HepG2 (cell line): ENCODE results near the gene ADCYAP1. TPM values are rescaled to one million over a fixed set of nuclear protein-coding genes. Genes with fewer than 3 reads are reported as not detected.

Experiments
- MAFF ChIP-seq: IDR thresholded peaks from 2 replicates; pipeline ENCODE4 v1.6.1; 2011; ENCODE audit warnings: low read depth, low read length, improper control_type of control experiment
- MTA3 ChIP-seq: sonication (generic); formaldehyde crosslinking; IDR thresholded peaks from 2 replicates; pipeline ENCODE4 v1.4.0; 2020; ENCODE audit warnings: missing genetic modification reagents
- RARA ChIP-seq: IDR thresholded peaks from 2 replicates; pipeline ENCODE4 v1.6.1; 2016; ENCODE audit warnings: missing genetic modification reagents, missing compliant biosample characterization
- ZEB1 ChIP-seq: IDR thresholded peaks from 2 replicates; pipeline ENCODE4 v1.6.1; 2012; ENCODE audit warnings: mild to moderate bottlenecking, low read depth, inconsistent platforms; ENCODE audit not compliant: insufficient replicate concordance
- ZNF776 ChIP-seq: sonication (generic); formaldehyde crosslinking; IDR thresholded peaks from 2 replicates; pipeline ENCODE4 v1.4.0; 2020; ENCODE audit warnings: mild to moderate bottlenecking, missing genetic modification reagents
- polyA plus RNA-seq, 8 experiments: library from polyadenylated mRNA; depleted of rRNA in 3 of 8; stranded (reverse) in 7 of 8; unstranded in 1 of 8; fragments of >200 nt; fragmentation: Illumina TruSeq in 4 of 8; extraction: Trizol in 4 of 8; gene quantifications; 2 replicates each; pipeline versions ENCODE4 v1.2.1 to v1.2.3, GENCODE V29; 2011 to 2016; ENCODE audit warnings: low read depth in 4 of 8, missing spikeins in 1 of 8, mixed read lengths in 1 of 8; ENCODE audit not compliant: insufficient read depth in 1 of 8
- total RNA-seq, 5 experiments: library from RNA; depleted of rRNA; stranded (reverse); fragments of >200 nt; fragmentation: Illumina TruSeq; extraction: Trizol; gene quantifications; 2 replicates each; pipeline ENCODE4 v1.2.3, GENCODE V29; 2016; ENCODE audit warnings: low read depth in 1 of 5
- TF ChIP-seq, protein P1 (sequence below): sonication (generic); formaldehyde crosslinking; IDR thresholded peaks from 2 replicates; pipeline ENCODE4 v1.4.0; 2020; ENCODE audit warnings: missing genetic modification reagents, borderline replicate concordance
- TF ChIP-seq, protein P2 (sequence below): sonication (generic); formaldehyde crosslinking; IDR thresholded peaks from 2 replicates; pipeline ENCODE4 v1.8.0; 2022; ENCODE audit warnings: missing genetic modification reagents, mild to moderate bottlenecking, borderline replicate concordance
- TF ChIP-seq, protein P3 (sequence below): sonication (generic); formaldehyde crosslinking; IDR thresholded peaks from 2 replicates; pipeline ENCODE4 v1.4.0; 2020; ENCODE audit warnings: low read depth, mild to moderate bottlenecking, missing genetic modification reagents
- TF ChIP-seq, protein P4 (sequence below): IDR thresholded peaks from 2 replicates; pipeline ENCODE4 v1.4.0; 2020; ENCODE audit warnings: mild to moderate bottlenecking, missing genetic modification reagents
- TF ChIP-seq, protein P5 (sequence below): sonication (generic); formaldehyde crosslinking; IDR thresholded peaks from 2 replicates; pipeline ENCODE4 v1.4.0; 2020; ENCODE audit warnings: mild to moderate bottlenecking, missing genetic modification reagents
- TF ChIP-seq, protein P6 (sequence below): sonication (generic); formaldehyde crosslinking; IDR thresholded peaks from 2 replicates; pipeline ENCODE4 v1.8.0; 2022; ENCODE audit warnings: missing genetic modification reagents, mild to moderate bottlenecking, moderate library complexity, borderline replicate concordance

ADCYAP1 gene
- total and polyA plus RNA-seq, 2 of the 13 experiments (the other 11 are each of a cell fraction or from before 2014, with no cell fraction given), result not detected

DNA sequence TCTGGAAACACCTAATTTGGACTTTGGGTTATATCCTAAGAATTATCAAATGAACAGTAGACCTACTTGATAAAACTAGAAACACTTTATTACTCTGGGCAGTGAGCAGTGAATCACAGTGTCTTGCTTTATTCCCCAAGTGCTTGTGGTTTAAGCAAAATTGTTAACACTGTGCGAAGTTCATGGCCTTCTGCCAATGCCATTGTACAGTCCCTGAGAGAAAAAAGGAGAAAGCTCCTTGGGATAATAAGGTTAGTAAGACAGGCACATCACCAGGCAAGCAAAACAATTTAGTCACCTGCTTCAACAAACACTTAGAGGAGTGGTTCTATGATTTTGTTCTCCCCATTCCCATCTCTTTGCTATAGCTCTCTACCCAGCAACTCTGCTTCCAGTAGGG is 39.8 kb downstream of the ADCYAP1 start (continued):
- TF ChIP-seq, protein P1, sequence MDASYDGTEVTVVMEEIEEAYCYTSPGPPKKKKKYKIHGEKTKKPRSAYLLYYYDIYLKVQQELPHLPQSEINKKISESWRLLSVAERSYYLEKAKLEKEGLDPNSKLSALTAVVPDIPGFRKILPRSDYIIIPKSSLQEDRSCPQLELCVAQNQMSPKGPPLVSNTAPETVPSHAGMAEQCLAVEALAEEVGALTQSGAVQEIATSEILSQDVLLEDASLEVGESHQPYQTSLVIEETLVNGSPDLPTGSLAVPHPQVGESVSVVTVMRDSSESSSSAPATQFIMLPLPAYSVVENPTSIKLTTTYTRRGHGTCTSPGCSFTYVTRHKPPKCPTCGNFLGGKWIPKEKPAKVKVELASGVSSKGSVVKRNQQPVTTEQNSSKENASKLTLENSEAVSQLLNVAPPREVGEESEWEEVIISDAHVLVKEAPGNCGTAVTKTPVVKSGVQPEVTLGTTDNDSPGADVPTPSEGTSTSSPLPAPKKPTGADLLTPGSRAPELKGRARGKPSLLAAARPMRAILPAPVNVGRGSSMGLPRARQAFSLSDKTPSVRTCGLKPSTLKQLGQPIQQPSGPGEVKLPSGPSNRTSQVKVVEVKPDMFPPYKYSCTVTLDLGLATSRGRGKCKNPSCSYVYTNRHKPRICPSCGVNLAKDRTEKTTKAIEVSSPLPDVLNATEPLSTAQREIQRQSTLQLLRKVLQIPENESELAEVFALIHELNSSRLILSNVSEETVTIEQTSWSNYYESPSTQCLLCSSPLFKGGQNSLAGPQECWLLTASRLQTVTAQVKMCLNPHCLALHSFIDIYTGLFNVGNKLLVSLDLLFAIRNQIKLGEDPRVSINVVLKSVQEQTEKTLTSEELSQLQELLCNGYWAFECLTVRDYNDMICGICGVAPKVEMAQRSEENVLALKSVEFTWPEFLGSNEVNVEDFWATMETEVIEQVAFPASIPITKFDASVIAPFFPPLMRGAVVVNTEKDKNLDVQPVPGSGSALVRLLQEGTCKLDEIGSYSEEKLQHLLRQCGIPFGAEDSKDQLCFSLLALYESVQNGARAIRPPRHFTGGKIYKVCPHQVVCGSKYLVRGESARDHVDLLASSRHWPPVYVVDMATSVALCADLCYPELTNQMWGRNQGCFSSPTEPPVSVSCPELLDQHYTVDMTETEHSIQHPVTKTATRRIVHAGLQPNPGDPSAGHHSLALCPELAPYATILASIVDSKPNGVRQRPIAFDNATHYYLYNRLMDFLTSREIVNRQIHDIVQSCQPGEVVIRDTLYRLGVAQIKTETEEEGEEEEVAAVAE (CRISPR knock-in tag), result no peak
- TF ChIP-seq ZEB1 (no peak), MTA3 (no peak), MAFF (no peak), RARA (CRISPR knock-in tag) (no peak), ZNF776 (CRISPR knock-in tag) (no peak)
- TF ChIP-seq, protein P2, sequence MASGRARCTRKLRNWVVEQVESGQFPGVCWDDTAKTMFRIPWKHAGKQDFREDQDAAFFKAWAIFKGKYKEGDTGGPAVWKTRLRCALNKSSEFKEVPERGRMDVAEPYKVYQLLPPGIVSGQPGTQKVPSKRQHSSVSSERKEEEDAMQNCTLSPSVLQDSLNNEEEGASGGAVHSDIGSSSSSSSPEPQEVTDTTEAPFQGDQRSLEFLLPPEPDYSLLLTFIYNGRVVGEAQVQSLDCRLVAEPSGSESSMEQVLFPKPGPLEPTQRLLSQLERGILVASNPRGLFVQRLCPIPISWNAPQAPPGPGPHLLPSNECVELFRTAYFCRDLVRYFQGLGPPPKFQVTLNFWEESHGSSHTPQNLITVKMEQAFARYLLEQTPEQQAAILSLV (CRISPR knock-in tag), result no peak
- TF ChIP-seq, protein P3, sequence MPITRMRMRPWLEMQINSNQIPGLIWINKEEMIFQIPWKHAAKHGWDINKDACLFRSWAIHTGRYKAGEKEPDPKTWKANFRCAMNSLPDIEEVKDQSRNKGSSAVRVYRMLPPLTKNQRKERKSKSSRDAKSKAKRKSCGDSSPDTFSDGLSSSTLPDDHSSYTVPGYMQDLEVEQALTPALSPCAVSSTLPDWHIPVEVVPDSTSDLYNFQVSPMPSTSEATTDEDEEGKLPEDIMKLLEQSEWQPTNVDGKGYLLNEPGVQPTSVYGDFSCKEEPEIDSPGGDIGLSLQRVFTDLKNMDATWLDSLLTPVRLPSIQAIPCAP, result no peak
- TF ChIP-seq, protein P4, sequence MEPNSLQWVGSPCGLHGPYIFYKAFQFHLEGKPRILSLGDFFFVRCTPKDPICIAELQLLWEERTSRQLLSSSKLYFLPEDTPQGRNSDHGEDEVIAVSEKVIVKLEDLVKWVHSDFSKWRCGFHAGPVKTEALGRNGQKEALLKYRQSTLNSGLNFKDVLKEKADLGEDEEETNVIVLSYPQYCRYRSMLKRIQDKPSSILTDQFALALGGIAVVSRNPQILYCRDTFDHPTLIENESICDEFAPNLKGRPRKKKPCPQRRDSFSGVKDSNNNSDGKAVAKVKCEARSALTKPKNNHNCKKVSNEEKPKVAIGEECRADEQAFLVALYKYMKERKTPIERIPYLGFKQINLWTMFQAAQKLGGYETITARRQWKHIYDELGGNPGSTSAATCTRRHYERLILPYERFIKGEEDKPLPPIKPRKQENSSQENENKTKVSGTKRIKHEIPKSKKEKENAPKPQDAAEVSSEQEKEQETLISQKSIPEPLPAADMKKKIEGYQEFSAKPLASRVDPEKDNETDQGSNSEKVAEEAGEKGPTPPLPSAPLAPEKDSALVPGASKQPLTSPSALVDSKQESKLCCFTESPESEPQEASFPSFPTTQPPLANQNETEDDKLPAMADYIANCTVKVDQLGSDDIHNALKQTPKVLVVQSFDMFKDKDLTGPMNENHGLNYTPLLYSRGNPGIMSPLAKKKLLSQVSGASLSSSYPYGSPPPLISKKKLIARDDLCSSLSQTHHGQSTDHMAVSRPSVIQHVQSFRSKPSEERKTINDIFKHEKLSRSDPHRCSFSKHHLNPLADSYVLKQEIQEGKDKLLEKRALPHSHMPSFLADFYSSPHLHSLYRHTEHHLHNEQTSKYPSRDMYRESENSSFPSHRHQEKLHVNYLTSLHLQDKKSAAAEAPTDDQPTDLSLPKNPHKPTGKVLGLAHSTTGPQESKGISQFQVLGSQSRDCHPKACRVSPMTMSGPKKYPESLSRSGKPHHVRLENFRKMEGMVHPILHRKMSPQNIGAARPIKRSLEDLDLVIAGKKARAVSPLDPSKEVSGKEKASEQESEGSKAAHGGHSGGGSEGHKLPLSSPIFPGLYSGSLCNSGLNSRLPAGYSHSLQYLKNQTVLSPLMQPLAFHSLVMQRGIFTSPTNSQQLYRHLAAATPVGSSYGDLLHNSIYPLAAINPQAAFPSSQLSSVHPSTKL (CRISPR knock-in tag), result no peak
- TF ChIP-seq, protein P5, sequence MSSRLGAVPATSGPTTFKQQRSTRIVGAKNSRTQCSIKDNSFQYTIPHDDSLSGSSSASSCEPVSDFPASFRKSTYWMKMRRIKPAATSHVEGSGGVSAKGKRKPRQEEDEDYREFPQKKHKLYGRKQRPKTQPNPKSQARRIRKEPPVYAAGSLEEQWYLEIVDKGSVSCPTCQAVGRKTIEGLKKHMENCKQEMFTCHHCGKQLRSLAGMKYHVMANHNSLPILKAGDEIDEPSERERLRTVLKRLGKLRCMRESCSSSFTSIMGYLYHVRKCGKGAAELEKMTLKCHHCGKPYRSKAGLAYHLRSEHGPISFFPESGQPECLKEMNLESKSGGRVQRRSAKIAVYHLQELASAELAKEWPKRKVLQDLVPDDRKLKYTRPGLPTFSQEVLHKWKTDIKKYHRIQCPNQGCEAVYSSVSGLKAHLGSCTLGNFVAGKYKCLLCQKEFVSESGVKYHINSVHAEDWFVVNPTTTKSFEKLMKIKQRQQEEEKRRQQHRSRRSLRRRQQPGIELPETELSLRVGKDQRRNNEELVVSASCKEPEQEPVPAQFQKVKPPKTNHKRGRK (CRISPR knock-in tag), result no peak
- TF ChIP-seq, protein P6, sequence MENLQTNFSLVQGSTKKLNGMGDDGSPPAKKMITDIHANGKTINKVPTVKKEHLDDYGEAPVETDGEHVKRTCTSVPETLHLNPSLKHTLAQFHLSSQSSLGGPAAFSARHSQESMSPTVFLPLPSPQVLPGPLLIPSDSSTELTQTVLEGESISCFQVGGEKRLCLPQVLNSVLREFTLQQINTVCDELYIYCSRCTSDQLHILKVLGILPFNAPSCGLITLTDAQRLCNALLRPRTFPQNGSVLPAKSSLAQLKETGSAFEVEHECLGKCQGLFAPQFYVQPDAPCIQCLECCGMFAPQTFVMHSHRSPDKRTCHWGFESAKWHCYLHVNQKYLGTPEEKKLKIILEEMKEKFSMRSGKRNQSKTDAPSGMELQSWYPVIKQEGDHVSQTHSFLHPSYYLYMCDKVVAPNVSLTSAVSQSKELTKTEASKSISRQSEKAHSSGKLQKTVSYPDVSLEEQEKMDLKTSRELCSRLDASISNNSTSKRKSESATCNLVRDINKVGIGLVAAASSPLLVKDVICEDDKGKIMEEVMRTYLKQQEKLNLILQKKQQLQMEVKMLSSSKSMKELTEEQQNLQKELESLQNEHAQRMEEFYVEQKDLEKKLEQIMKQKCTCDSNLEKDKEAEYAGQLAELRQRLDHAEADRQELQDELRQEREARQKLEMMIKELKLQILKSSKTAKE (CRISPR knock-in tag), result no peak
